ENCODE measurements around the gene MYL2. TPM values are rescaled to one million over a fixed set of nuclear protein-coding genes. Genes with fewer than 3 reads are reported as not detected.

Gene MYL2
- total RNA-seq, 1 experiment from 2014 or later: 0.39 TPM

GRCh38 chr12:110893956-110894355 lies 26.4 kb downstream of the MYL2 start:
- H3K9ac ChIP-seq (ENCODE audit: low read length): peak overlapping the region; percentile 1; the same call in 1 of the 2 replicates
- no peaks in the 10 kb centered on the region for H3K27me3 ChIP-seq (ENCODE audit: insufficient read depth, low read length)
- peak overlapping the region; percentile 33 to 36 for H3K4me3 ChIP-seq (replicated peaks in 1 of 2; ENCODE audit: low read depth in 1 of 2, low read length in 2 of 2)
- TF ChIP-seq SP1 (IDR thresholded peaks at IDR 0.05; ENCODE audit: low read depth) (no peak), TCF7L2 (IDR thresholded peaks at IDR 0.05; ENCODE audit: borderline replicate concordance, extremely low read depth, insufficient read depth, insufficient read length) (no peak), JUND (IDR thresholded peaks at IDR 0.05) (no peak), ZBTB33 (IDR thresholded peaks at IDR 0.05; ENCODE audit: extremely low read depth, insufficient replicate concordance, low read length) (no peak), CEBPB (IDR thresholded peaks at IDR 0.05; ENCODE audit: low read depth) (no peak), RAD21 (IDR thresholded peaks at IDR 0.05; ENCODE audit: low read depth) (no peak), CTCF (IDR thresholded peaks at IDR 0.05 in 2 of 3, conservative IDR thresholded peaks at IDR 0.05 in 1 of 3; ENCODE audit: borderline replicate concordance in 1 of 3, insufficient read depth in 1 of 3, low read depth in 2 of 3, low read length in 2 of 3) (no peak), POLR2A (IDR thresholded peaks at IDR 0.05; ENCODE audit: borderline replicate concordance, extremely low read depth, insufficient read depth, insufficient read length) (no peak)
- H3K9me3 ChIP-seq (ENCODE audit: control insufficient read depth in 1 of 2, insufficient read depth in 1 of 2, low read depth in 1 of 2, low read length in 2 of 2): no peaks in the 10 kb centered on the region
- peaks cover 0 to 37% of the 10 kb centered on the region in 2 experiments; a peak in 2 of 4 replicates for H3K4me1 ChIP-seq (ENCODE audit: control insufficient read depth in 1 of 2, insufficient read depth in 2 of 2, low read length in 2 of 2)
- no peak for DNase-seq (ENCODE audit: low read depth, low spot score)
- no peaks in the 10 kb centered on the region for H3K36me3 ChIP-seq (ENCODE audit: control insufficient read depth in 1 of 2, insufficient read depth in 2 of 2, low read length in 2 of 2)
- intact Hi-C loops (cut with micrococcal nuclease): loop anchor here (1.0 to 10.0 kb wide), 3 partner anchors 281 to 419 kb away; no protein-coding TSS in a partner anchor
- H3K27ac ChIP-seq (ENCODE audit: low read depth, low read length): no peak overlapping the region
- H4K20me1 ChIP-seq (ENCODE audit: insufficient read depth): no peaks in the 10 kb centered on the region
- peak overlapping the region; percentile 93 for H2AFZ ChIP-seq (ENCODE audit: low read depth, low read length, poor library complexity, severe bottlenecking)
- no peaks in the 10 kb centered on the region for H3K79me2 ChIP-seq (ENCODE audit: insufficient read depth, low read length)
- H3K4me2 ChIP-seq (ENCODE audit: low read length): peak overlapping the region; percentile 81
- ATAC-seq: peak; percentile 50
- CTCF ChIA-PET: interaction anchor here (0.6 to 1.9 kb wide), 9 partner anchors 11 to 407 kb away, joined by 3 to 9 read pairs (median 3); no protein-coding TSS in a partner anchor
- H3K9me2 ChIP-seq (ENCODE audit: insufficient read depth): no peaks in the 10 kb centered on the region
- POLR2A ChIA-PET: no interaction called here
- RAD21 ChIA-PET (ENCODE audit: low non-redundant PET in 1 of 2, low total read pairs in 2 of 2, uncharacterized antibody in 2 of 2, unreplicated experiment in 2 of 2): interaction anchor here in 1 of 2 experiments (0.7 kb wide), 1 partner anchor 120 kb away, joined by 4 read pairs; no protein-coding TSS in a partner anchor
- BruUV-seq (replicated peaks): no TSS peak
